SK-N-SH (cell line): ENCODE data around the gene INPP5A. TPM values are rescaled to one million over a fixed set of nuclear protein-coding genes. Genes with fewer than 3 reads are reported as not detected.

ENCODE experiments used
- CTCF ChIA-PET: fragments of 300-600, 350-600 bp; formaldehyde crosslinking; extraction: SDS; loops from one replicate; lab custom pipeline; 2021; lab: Yijun Ruan, JAX
- POLR2A ChIA-PET: fragments of 350-600 bp; sonication (Branson Sonifier 250); formaldehyde crosslinking; extraction: SDS; loops from one replicate; lab custom pipeline; 2020; ENCODE audit warnings: antibody characterized with exemption, inconsistent platforms; lab: Yijun Ruan, JAX
- DNase-seq: peaks from one replicate; pipeline ENCODE4 v3.0.0; 2012
- H2AFZ ChIP-seq: fragments of 200-600 bp; sonication (generic); 2 replicates; pipeline ENCODE4 v1.8.1; 2016; ENCODE audit warnings: antibody characterized with exemption, mild to moderate bottlenecking, low read depth
- H3F3A ChIP-seq: fragments of 200-600 bp; sonication (generic); replicated peaks from 2 replicates; pipeline ENCODE3; 2016; ENCODE audit warnings: antibody characterized with exemption, mild to moderate bottlenecking; ENCODE audit not compliant: insufficient read depth
- H3K27ac ChIP-seq, 2 experiments: fragments of 200-500 bp in 1 of 2; fragments of 200-600 bp in 1 of 2; sonication (Bioruptor generic) in 1 of 2; sonication (generic), shearing (Covaris generic) in 1 of 2; 2 replicates each; pipeline versions ENCODE4 v1.5.1 to v1.6.1; 2014 to 2016; ENCODE audit warnings: low read depth in 2 of 2, inconsistent platforms in 1 of 2, low read length in 1 of 2, mild to moderate bottlenecking in 1 of 2, mixed read lengths in 1 of 2
- H3K27me3 ChIP-seq: fragments of 200-600 bp; sonication (generic), shearing (Covaris generic); 2 replicates; pipeline ENCODE4 v1.6.1; 2016; ENCODE audit warnings: mixed run types; ENCODE audit not compliant: insufficient read depth
- H3K36me3 ChIP-seq, 2 experiments: fragments of 200-500 bp in 1 of 2; fragments of 200-600 bp in 1 of 2; sonication (Bioruptor generic) in 1 of 2; sonication (generic) in 1 of 2; replicated peaks in 1 of 2; 2 replicates each; pipeline versions ENCODE3 to v1.5.1; 2014 to 2016; ENCODE audit warnings: low read length in 1 of 2, mild to moderate bottlenecking in 1 of 2; ENCODE audit not compliant: insufficient read depth in 2 of 2, control insufficient read depth in 1 of 2
- H3K4me1 ChIP-seq, 2 experiments: fragments of 200-500 bp in 1 of 2; fragments of 200-600 bp in 1 of 2; sonication (Bioruptor generic) in 1 of 2; sonication (generic), shearing (Covaris generic) in 1 of 2; 2 replicates each; pipeline versions ENCODE4 v1.5.1 to v1.6.1; 2014 to 2016; ENCODE audit warnings: low read depth in 1 of 2, low read length in 1 of 2, mixed run types in 1 of 2; ENCODE audit not compliant: insufficient read depth in 2 of 2, control insufficient read depth in 1 of 2
- H3K4me2 ChIP-seq: fragments of 200-600 bp; sonication (generic), shearing (Covaris generic); 2 replicates; pipeline ENCODE4 v1.6.1; 2017; ENCODE audit warnings: mixed run types
- H3K4me3 ChIP-seq, 2 experiments: fragments of 200-500 bp in 1 of 2; fragments of 200-600 bp in 1 of 2; sonication (Bioruptor generic) in 1 of 2; sonication (generic), shearing (Covaris generic) in 1 of 2; 2 replicates each; pipeline versions ENCODE4 v1.5.1 to v1.8.1; 2014 to 2016; ENCODE audit warnings: low read depth in 2 of 2, inconsistent platforms in 1 of 2, low read length in 1 of 2, mild to moderate bottlenecking in 1 of 2, mixed read lengths in 1 of 2, moderate library complexity in 1 of 2
- H3K79me2 ChIP-seq: fragments of 200-600 bp; sonication (generic); 2 replicates; pipeline ENCODE4 v1.8.1; 2017; ENCODE audit warnings: mild to moderate bottlenecking; ENCODE audit not compliant: insufficient read depth
- H3K9ac ChIP-seq: fragments of 200-600 bp; sonication (generic); 2 replicates; pipeline ENCODE4 v1.6.1; 2017; ENCODE audit warnings: mixed run types
- H3K9me2 ChIP-seq: fragments of 200-600 bp; sonication (generic); 2 replicates; pipeline ENCODE4 v1.6.1; 2017; ENCODE audit warnings: mixed run types
- H3K9me3 ChIP-seq: fragments of 200-600 bp; sonication (generic); 2 replicates; pipeline ENCODE4 v1.6.1; 2017; ENCODE audit warnings: mixed run types, mild to moderate bottlenecking, moderate library complexity
- H4K20me1 ChIP-seq: fragments of 200-600 bp; sonication (generic); 2 replicates; pipeline ENCODE4 v1.6.1; 2017; ENCODE audit warnings: mild to moderate bottlenecking, mixed run types; ENCODE audit not compliant: insufficient read depth
- ELF1 ChIP-seq: IDR thresholded peaks from 2 replicates; pipeline ENCODE4 v1.4.0; 2012
- FOXJ3 ChIP-seq: sonication (generic); formaldehyde crosslinking; IDR thresholded peaks from 2 replicates; pipeline ENCODE4 v1.5.1; 2020; ENCODE audit warnings: mild to moderate bottlenecking, missing genetic modification reagents
- FOXM1 ChIP-seq: IDR thresholded peaks from 2 replicates; pipeline ENCODE4 v1.4.0; 2012; ENCODE audit warnings: low read depth, mild to moderate bottlenecking
- GABPA ChIP-seq: IDR thresholded peaks from 2 replicates; pipeline ENCODE4 v1.4.0; 2012; ENCODE audit warnings: low read depth, mild to moderate bottlenecking
- GATA2 ChIP-seq: sonication (generic); formaldehyde crosslinking; IDR thresholded peaks from 2 replicates; pipeline ENCODE4 v1.5.0; 2020; ENCODE audit warnings: mild to moderate bottlenecking, missing genetic modification reagents
- IRF3 ChIP-seq: fragments of 150-350 bp; IDR thresholded peaks from 2 replicates; pipeline ENCODE4 v1.6.1; 2016; ENCODE audit warnings: mild to moderate bottlenecking, low read depth, low read length
- JUND ChIP-seq: IDR thresholded peaks from 2 replicates; pipeline ENCODE4 v1.4.0; 2012
- MEF2A ChIP-seq: IDR thresholded peaks from 2 replicates; pipeline ENCODE4 v1.4.0; 2012; ENCODE audit warnings: low read depth, borderline replicate concordance
- NRF1 ChIP-seq: IDR thresholded peaks from 2 replicates; pipeline ENCODE4 v1.6.1; 2012; ENCODE audit warnings: low read depth, mild to moderate bottlenecking, low read length
- POLR2AphosphoS5 ChIP-seq: IDR thresholded peaks from 2 replicates; pipeline ENCODE4 v1.6.1; 2012; ENCODE audit warnings: low read depth, low read length
- RAD21 ChIP-seq: IDR thresholded peaks from 2 replicates; pipeline ENCODE4 v1.6.1; 2012; ENCODE audit warnings: mild to moderate bottlenecking, low read length
- RXRA ChIP-seq: IDR thresholded peaks from 2 replicates; pipeline ENCODE4 v1.4.0; 2012; ENCODE audit warnings: low read depth, mild to moderate bottlenecking, borderline replicate concordance
- SMC3 ChIP-seq: IDR thresholded peaks from 2 replicates; pipeline ENCODE4 v1.6.1; 2012; ENCODE audit warnings: low read depth, low read length, improper control_type of control experiment
- TAF1 ChIP-seq: IDR thresholded peaks from 2 replicates; pipeline ENCODE4 v1.6.1; 2012; ENCODE audit warnings: low read depth, mild to moderate bottlenecking, low read length, moderate library complexity, borderline replicate concordance
- TCF12 ChIP-seq: IDR thresholded peaks from 2 replicates; pipeline ENCODE4 v1.4.0; 2012
- TEAD4 ChIP-seq: IDR thresholded peaks from 2 replicates; pipeline ENCODE4 v1.4.0; 2012; ENCODE audit warnings: mild to moderate bottlenecking, borderline replicate concordance; ENCODE audit not compliant: insufficient read depth
- WGBS: methylation state at CpG from one replicate; pipeline ENCODE4 v1.1.6; 2017; ENCODE audit warnings: low lambda C conversion rate; 5-methylcytosine and 5-hydroxymethylcytosine counted together
- polyA plus RNA-seq, 3 experiments: library from polyadenylated mRNA; depleted of rRNA; stranded (reverse); fragments of >200 nt; gene quantifications; 2 replicates each; pipeline ENCODE4 v1.2.3, GENCODE V29; 2012
- TF ChIP-seq, protein P1 (sequence below): IDR thresholded peaks from 2 replicates; pipeline ENCODE4 v1.4.0; 2012; ENCODE audit warnings: low read depth, borderline replicate concordance
- TF ChIP-seq, protein P2 (sequence below): fragments of 200-600 bp; sonication (generic); IDR thresholded peaks from 2 replicates; pipeline ENCODE4 v1.6.1; 2017; ENCODE audit warnings: antibody characterized with exemption, mild to moderate bottlenecking, moderate library complexity
- TF ChIP-seq, protein P3 (sequence below): IDR thresholded peaks from 2 replicates; pipeline ENCODE4 v1.4.0; 2012; ENCODE audit warnings: low read depth, borderline replicate concordance
- TF ChIP-seq, protein P4 (sequence below): IDR thresholded peaks from 2 replicates; pipeline ENCODE4 v1.6.1; 2012; ENCODE audit warnings: mild to moderate bottlenecking, low read depth, low read length, moderate library complexity

INPP5A gene
- polyA plus RNA-seq, 1 of the 3 experiments (the other 2 are of a cell fraction) = 12.0 TPM

DNA sequence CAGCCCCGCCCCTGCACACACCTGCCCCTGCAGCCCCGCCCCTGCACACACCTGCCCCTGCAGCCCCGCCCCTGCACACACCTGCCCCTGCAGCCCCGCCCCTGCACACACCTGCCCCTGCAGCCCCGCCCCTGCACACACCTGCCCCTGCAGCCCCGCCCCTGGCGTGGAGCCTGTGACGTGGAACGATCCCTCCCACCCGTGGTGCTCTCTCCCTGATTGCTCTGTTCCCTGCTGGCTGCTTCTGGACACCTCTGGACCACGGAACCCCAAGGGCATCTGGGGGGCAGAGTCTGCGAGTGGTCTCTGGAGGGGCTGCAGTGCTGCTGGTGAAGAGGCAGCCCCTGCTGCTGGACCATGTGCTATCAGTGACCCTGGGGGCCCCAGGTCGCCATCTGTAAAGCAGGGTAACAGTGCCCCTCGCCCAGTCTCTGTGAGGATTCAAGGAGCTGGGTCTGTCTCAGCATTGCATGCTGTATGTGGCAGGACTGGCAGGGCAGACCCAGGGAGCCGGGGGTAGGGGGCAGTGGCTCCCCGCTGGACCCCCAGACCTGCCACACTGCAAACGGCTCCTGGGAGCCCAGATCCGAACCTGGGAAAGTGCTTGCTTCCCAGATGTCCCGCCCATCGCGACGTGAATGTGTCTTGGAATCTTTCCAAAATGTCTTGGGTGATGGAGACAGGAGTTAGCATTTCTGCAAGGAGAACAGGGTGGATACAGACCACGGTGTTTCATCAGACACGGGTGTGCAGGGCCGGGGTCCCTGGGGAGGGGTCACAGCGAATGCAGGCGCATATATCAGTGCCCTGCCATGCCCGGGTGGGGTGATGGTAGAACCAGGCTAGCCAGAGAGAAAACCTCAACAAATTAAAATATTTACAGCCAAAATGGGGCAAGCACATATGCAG, 276.2 kb downstream of the INPP5A start:
- no peak overlapping the region for H3K9ac ChIP-seq
- H3K79me2 ChIP-seq = no peaks in the 10 kb centered on the region
- no peak for DNase-seq
- TF ChIP-seq TEAD4 (no peak), SMC3 (no peak), MEF2A (no peak), GATA2 (CRISPR knock-in tag) (no peak), GABPA (no peak), TAF1 (no peak), RAD21 (no peak), ELF1 (no peak), IRF3 (no peak), FOXM1 (no peak), POLR2AphosphoS5 (no peak), FOXJ3 (CRISPR knock-in tag) (no peak), NRF1 (no peak), RXRA (no peak), JUND (no peak), TCF12 (no peak)
- TF ChIP-seq, protein P1, sequence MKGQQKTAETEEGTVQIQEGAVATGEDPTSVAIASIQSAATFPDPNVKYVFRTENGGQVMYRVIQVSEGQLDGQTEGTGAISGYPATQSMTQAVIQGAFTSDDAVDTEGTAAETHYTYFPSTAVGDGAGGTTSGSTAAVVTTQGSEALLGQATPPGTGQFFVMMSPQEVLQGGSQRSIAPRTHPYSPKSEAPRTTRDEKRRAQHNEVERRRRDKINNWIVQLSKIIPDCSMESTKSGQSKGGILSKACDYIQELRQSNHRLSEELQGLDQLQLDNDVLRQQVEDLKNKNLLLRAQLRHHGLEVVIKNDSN = no peak
- TF ChIP-seq, protein P2, sequence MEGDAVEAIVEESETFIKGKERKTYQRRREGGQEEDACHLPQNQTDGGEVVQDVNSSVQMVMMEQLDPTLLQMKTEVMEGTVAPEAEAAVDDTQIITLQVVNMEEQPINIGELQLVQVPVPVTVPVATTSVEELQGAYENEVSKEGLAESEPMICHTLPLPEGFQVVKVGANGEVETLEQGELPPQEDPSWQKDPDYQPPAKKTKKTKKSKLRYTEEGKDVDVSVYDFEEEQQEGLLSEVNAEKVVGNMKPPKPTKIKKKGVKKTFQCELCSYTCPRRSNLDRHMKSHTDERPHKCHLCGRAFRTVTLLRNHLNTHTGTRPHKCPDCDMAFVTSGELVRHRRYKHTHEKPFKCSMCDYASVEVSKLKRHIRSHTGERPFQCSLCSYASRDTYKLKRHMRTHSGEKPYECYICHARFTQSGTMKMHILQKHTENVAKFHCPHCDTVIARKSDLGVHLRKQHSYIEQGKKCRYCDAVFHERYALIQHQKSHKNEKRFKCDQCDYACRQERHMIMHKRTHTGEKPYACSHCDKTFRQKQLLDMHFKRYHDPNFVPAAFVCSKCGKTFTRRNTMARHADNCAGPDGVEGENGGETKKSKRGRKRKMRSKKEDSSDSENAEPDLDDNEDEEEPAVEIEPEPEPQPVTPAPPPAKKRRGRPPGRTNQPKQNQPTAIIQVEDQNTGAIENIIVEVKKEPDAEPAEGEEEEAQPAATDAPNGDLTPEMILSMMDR = no peak
- TF ChIP-seq, protein P3, sequence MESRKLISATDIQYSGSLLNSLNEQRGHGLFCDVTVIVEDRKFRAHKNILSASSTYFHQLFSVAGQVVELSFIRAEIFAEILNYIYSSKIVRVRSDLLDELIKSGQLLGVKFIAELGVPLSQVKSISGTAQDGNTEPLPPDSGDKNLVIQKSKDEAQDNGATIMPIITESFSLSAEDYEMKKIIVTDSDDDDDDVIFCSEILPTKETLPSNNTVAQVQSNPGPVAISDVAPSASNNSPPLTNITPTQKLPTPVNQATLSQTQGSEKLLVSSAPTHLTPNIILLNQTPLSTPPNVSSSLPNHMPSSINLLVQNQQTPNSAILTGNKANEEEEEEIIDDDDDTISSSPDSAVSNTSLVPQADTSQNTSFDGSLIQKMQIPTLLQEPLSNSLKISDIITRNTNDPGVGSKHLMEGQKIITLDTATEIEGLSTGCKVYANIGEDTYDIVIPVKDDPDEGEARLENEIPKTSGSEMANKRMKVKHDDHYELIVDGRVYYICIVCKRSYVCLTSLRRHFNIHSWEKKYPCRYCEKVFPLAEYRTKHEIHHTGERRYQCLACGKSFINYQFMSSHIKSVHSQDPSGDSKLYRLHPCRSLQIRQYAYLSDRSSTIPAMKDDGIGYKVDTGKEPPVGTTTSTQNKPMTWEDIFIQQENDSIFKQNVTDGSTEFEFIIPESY = no peak
- TF ChIP-seq, protein P4, sequence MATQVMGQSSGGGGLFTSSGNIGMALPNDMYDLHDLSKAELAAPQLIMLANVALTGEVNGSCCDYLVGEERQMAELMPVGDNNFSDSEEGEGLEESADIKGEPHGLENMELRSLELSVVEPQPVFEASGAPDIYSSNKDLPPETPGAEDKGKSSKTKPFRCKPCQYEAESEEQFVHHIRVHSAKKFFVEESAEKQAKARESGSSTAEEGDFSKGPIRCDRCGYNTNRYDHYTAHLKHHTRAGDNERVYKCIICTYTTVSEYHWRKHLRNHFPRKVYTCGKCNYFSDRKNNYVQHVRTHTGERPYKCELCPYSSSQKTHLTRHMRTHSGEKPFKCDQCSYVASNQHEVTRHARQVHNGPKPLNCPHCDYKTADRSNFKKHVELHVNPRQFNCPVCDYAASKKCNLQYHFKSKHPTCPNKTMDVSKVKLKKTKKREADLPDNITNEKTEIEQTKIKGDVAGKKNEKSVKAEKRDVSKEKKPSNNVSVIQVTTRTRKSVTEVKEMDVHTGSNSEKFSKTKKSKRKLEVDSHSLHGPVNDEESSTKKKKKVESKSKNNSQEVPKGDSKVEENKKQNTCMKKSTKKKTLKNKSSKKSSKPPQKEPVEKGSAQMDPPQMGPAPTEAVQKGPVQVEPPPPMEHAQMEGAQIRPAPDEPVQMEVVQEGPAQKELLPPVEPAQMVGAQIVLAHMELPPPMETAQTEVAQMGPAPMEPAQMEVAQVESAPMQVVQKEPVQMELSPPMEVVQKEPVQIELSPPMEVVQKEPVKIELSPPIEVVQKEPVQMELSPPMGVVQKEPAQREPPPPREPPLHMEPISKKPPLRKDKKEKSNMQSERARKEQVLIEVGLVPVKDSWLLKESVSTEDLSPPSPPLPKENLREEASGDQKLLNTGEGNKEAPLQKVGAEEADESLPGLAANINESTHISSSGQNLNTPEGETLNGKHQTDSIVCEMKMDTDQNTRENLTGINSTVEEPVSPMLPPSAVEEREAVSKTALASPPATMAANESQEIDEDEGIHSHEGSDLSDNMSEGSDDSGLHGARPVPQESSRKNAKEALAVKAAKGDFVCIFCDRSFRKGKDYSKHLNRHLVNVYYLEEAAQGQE = no peak
- TF ChIP-seq, all 33 proteins: peak for 0
- no peak overlapping the region for H2AFZ ChIP-seq
- H3K9me2 ChIP-seq = no peaks in the 10 kb centered on the region
- no peaks in the 10 kb centered on the region for H3K36me3 ChIP-seq
- CTCF ChIA-PET = interaction anchor here (1.5 kb wide), 1 partner anchor 159 kb away, joined by 4 read pairs; no protein-coding TSS in a partner anchor
- WGBS = 28% methylated on average over 23 of the region's 28 CpGs
- H3K27me3 ChIP-seq = peaks cover 13% of the 10 kb centered on the region; the same call in 1 of the 2 replicates
- POLR2A ChIA-PET = no interaction called here
- H3K4me3 ChIP-seq = no peak overlapping the region
- H3K9me3 ChIP-seq = no peaks in the 10 kb centered on the region
- no peaks in the 10 kb centered on the region for H4K20me1 ChIP-seq
- H3K4me1 ChIP-seq = no peaks in the 10 kb centered on the region
- no peaks in the 10 kb centered on the region for H3F3A ChIP-seq
- no peak overlapping the region for H3K4me2 ChIP-seq
- no peak overlapping the region for H3K27ac ChIP-seq
